ENCODE data around the gene FCHSD2. TPM values are rescaled to one million over a fixed set of nuclear protein-coding genes. Genes with fewer than 3 reads are reported as not detected.

Gene FCHSD2
- polyA plus RNA-seq, 3 donors: 14.5 to 43.5 (median 16.6) TPM

GRCh38 chr11:73116636-73117035 is 25.5 kb downstream of the FCHSD2 start:
- whole genome bisulfite sequencing (ENCODE audit: insufficient coverage): no CpG with 5 or more reads among the region's 8 CpGs
- H2AFZ ChIP-seq (ENCODE audit: insufficient read depth, low read depth, low read length, poor library complexity, severe bottlenecking): no peak overlapping the region
- peaks cover under 1 to 9% (median 6%) of the 10 kb centered on the region in 7 donors for H3K9me3 Mint-ChIP-seq
- H3K27me3 ChIP-seq (ENCODE audit: control insufficient read depth in 2 of 2, insufficient read depth in 2 of 2, low read length in 2 of 2): no peaks in the 10 kb centered on the region
- peaks cover 25% of the 10 kb centered on the region for H3K4me1 Mint-ChIP-seq
- peak overlapping the region; percentile 42 to 43 for H3K27ac ChIP-seq (ENCODE audit: low read depth in 1 of 2, low read length in 2 of 2)
- peaks cover 72% of the 10 kb centered on the region for H3K79me2 ChIP-seq (ENCODE audit: insufficient read depth, low read length)
- peak overlapping the region in 5 of 7 donors; percentile 40 to 73 (median 72) for H3K27ac Mint-ChIP-seq
- DNase-seq: peak; percentile 11 to 20 (median 18)
- H3K4me3 Mint-ChIP-seq: peak overlapping the region in 1 of 2 donors; percentile 67
- H3K4me2 ChIP-seq (replicated peaks; ENCODE audit: extremely low read depth, low read length, poor library complexity, severe bottlenecking): peak overlapping the region; percentile 54
- H3K4me3 ChIP-seq (replicated peaks in 1 of 3; ENCODE audit: low read depth in 2 of 3, low read length in 3 of 3): peak overlapping the region in 1 of 3 experiments; percentile 37
- peaks cover 5 to 17% of the 10 kb centered on the region in 2 donors for H3K4me1 ChIP-seq (ENCODE audit: control insufficient read depth in 1 of 2, insufficient read depth in 2 of 2, low read length in 2 of 2)
- peaks cover 30 to 49% of the 10 kb centered on the region in 2 donors for H3K36me3 Mint-ChIP-seq
- intact Hi-C loops (cut with micrococcal nuclease): no loop called here
- H3K27me3 Mint-ChIP-seq (ENCODE audit: low read depth in 3 of 3): peaks cover 0 to 2% (median 0%) of the 10 kb centered on the region in 3 donors
- peaks cover 12 to 47% of the 10 kb centered on the region in 2 donors for H3K36me3 ChIP-seq (replicated peaks in 1 of 2; ENCODE audit: control insufficient read depth in 1 of 2, insufficient read depth in 2 of 2, low read length in 2 of 2)
- H4K20me1 ChIP-seq (ENCODE audit: insufficient read depth, low read length): peaks cover 61% of the 10 kb centered on the region
- no peaks in the 10 kb centered on the region for H3K9me3 ChIP-seq (replicated peaks in 1 of 2; ENCODE audit: control insufficient read depth in 1 of 2, insufficient read depth in 1 of 2, low read length in 2 of 2)
- H3K9ac ChIP-seq (ENCODE audit: insufficient read depth, low read length, poor library complexity, severe bottlenecking): no peak overlapping the region
- no peak for TF ChIP-seq CTCF (IDR thresholded peaks at IDR 0.05)

- WGBS (ENCODE audit: insufficient coverage): 98% methylated on average over 5 of the region's 6 CpGs
- Histone ChIP-seq H3K4me1 (ENCODE audit: control insufficient read depth in 1 of 2, insufficient read depth in 2 of 2, low read length in 2 of 2) (peaks cover 5 to 17% of the 10 kb centered on the region in 2 donors), H3K9ac (ENCODE audit: insufficient read depth, low read length, poor library complexity, severe bottlenecking) (no peak overlapping the region), H3K27ac (ENCODE audit: low read depth in 1 of 2, low read length in 2 of 2) (no peak overlapping the region), H2AFZ (ENCODE audit: insufficient read depth, low read depth, low read length, poor library complexity, severe bottlenecking) (no peak overlapping the region), H4K20me1 (ENCODE audit: insufficient read depth, low read length) (peaks cover 49% of the 10 kb centered on the region), H3K4me3 (replicated peaks in 1 of 3; ENCODE audit: low read depth in 2 of 3, low read length in 3 of 3) (no peak overlapping the region), H3K4me2 (replicated peaks; ENCODE audit: extremely low read depth, low read length, poor library complexity, severe bottlenecking) (no peak overlapping the region), H3K27me3 (ENCODE audit: control insufficient read depth in 2 of 2, insufficient read depth in 2 of 2, low read length in 2 of 2) (no peaks in the 10 kb centered on the region), H3K79me2 (ENCODE audit: insufficient read depth, low read length) (peaks cover 61% of the 10 kb centered on the region), H3K9me3 (replicated peaks in 1 of 2; ENCODE audit: control insufficient read depth in 1 of 2, insufficient read depth in 1 of 2, low read length in 2 of 2) (peaks cover 0 to 5% of the 10 kb centered on the region in 2 donors), H3K36me3 (replicated peaks in 1 of 2; ENCODE audit: control insufficient read depth in 1 of 2, insufficient read depth in 2 of 2, low read length in 2 of 2) (peaks cover 10 to 41% of the 10 kb centered on the region in 2 donors)
- Mint-ChIP-seq H3K9me3 (peaks cover 12 to 25% (median 15%) of the 10 kb centered on the region in 7 donors), H3K27ac (peak overlapping the region in 1 of 7 donors; percentile 13), H3K36me3 (peaks cover 31 to 39% of the 10 kb centered on the region in 2 donors), H3K4me1 (peaks cover 22% of the 10 kb centered on the region), H3K4me3 (no peak overlapping the region), H3K27me3 (ENCODE audit: low read depth in 3 of 3) (peaks cover 0 to 2% (median 0%) of the 10 kb centered on the region in 3 donors)
- no peak for DNase-seq
- intact Hi-C loops (cut with micrococcal nuclease): no loop called here
- TF ChIP-seq CTCF (IDR thresholded peaks at IDR 0.05): no peak
These were observed 27.3 kb downstream of the FCHSD2 start for GRCh38 chr11:73114835-73115220.

Data from CD14-positive monocyte (primary cell).